GM12872 (cell line): ENCODE data around the gene CNGA4.

Experiments used
- TF ChIP-seq, protein P1 (sequence below): IDR thresholded peaks from 3 replicates; pipeline ENCODE4 v1.5.1; 2011; ENCODE audit warnings: low read depth, mild to moderate bottlenecking, low read length, moderate library complexity; ENCODE audit not compliant: insufficient read depth

The CNGA4 gene

GRCh38 chr11:6201481-6201880 is 37.4 kb upstream of the CNGA4 start:
- TF ChIP-seq, protein P1, sequence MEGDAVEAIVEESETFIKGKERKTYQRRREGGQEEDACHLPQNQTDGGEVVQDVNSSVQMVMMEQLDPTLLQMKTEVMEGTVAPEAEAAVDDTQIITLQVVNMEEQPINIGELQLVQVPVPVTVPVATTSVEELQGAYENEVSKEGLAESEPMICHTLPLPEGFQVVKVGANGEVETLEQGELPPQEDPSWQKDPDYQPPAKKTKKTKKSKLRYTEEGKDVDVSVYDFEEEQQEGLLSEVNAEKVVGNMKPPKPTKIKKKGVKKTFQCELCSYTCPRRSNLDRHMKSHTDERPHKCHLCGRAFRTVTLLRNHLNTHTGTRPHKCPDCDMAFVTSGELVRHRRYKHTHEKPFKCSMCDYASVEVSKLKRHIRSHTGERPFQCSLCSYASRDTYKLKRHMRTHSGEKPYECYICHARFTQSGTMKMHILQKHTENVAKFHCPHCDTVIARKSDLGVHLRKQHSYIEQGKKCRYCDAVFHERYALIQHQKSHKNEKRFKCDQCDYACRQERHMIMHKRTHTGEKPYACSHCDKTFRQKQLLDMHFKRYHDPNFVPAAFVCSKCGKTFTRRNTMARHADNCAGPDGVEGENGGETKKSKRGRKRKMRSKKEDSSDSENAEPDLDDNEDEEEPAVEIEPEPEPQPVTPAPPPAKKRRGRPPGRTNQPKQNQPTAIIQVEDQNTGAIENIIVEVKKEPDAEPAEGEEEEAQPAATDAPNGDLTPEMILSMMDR: no peak

- TF ChIP-seq, protein P1: no peak
Observed at GRCh38 chr11:6202041-6202440, 36.8 kb upstream of the CNGA4 start.

DNA sequence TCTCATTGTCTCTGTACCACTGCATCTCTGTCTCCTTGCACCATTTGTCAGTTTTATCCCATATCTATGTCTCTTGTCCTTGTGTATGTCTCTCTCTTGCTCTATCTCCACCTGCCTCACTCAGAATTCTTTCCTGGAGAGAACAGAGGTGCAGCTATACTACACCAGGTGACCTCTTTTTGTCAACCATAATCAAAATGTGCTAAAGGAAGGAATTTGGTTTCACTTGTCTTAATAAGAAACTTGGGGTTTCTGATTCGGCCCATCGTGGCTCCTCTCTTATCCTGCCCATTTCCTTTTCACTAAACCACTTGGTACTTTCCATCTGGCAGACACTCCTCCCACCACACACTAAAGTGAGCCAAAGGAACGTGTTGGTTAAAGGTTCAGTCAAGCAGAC is 35.6 kb upstream of the CNGA4 start:
- TF ChIP-seq, protein P1: no peak

GRCh38 chr11:6204706-6205105 is 34.2 kb upstream of the CNGA4 start:
- TF ChIP-seq, protein P1: no peak

- TF ChIP-seq, protein P1: no peak
Observed at GRCh38 chr11:6205366-6205765, 33.5 kb upstream of the CNGA4 start, which contains the start of gene C11orf42. TSS of gene C11orf42 (plus strand) at chr11:6205557. CDS start at chr11:6205616, 59 bp downstream.

- TF ChIP-seq, protein P1: no peak
Observed at GRCh38 chr11:6206456-6207180, 32.3 kb upstream of the CNGA4 start.

DNA sequence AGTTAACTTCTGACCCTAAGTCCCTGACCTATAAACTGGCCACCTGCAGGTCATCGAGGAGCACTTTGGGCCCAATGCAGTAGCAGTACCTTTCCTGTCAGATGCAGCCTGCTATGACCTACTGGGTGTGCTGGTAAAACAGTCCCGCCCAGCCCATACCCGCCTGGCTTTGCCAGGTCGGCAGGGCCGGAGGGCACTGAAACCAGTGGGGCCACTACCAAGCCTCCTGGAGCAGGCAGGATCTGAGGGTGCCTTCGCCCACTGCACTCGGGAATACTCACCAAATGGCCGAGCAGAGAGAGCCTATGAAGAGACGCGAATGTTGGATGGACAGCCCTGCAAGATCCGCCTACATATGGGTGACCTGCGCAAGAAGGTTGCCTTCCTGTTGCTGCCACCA is 29.1 kb upstream of the CNGA4 start:
- TF ChIP-seq, protein P1: no peak
